Measurements from ENCODE around the gene HHATL. TPM values are rescaled to one million over a fixed set of nuclear protein-coding genes. Genes with fewer than 3 reads are reported as not detected.

The HHATL gene
- total RNA-seq, 2 donors from 2014 or later: not detected

GRCh38 chr3:42742259-42742658 lies 39.7 kb upstream of the HHATL start:
- no peak for ATAC-seq (replicated peaks in 1 of 2)
- no peaks in the 10 kb centered on the region for H3K27me3 Mint-ChIP-seq (ENCODE audit: low read depth)
- H3K4me3 Mint-ChIP-seq: no peak overlapping the region
- no peak overlapping the region for H3K27ac Mint-ChIP-seq
- H3K4me1 Mint-ChIP-seq (ENCODE audit: low read depth): no peaks in the 10 kb centered on the region
- H3K9me3 Mint-ChIP-seq: no peaks in the 10 kb centered on the region
- peaks cover 0 to 3% of the 10 kb centered on the region in 2 donors for H3K36me3 Mint-ChIP-seq (ENCODE audit: insufficient read depth in 2 of 2)
- DNase-seq: no peak

GRCh38 chr3:42741796-42742195 lies 39.2 kb upstream of the HHATL start:
- ATAC-seq (replicated peaks in 1 of 2): no peak
- Mint-ChIP-seq H3K4me3 (no peak overlapping the region), H3K4me1 (ENCODE audit: low read depth) (no peaks in the 10 kb centered on the region), H3K27me3 (ENCODE audit: low read depth) (no peaks in the 10 kb centered on the region), H3K36me3 (ENCODE audit: insufficient read depth in 2 of 2) (peaks cover 0 to 3% of the 10 kb centered on the region in 2 donors), H3K27ac (no peak overlapping the region), H3K9me3 (no peaks in the 10 kb centered on the region)
- DNase-seq: no peak

GRCh38 chr3:42739401-42740158 lies 37.0 kb upstream of the HHATL start:
- Mint-ChIP-seq H3K9me3 (no peaks in the 10 kb centered on the region), H3K27ac (no peak overlapping the region), H3K36me3 (ENCODE audit: insufficient read depth in 2 of 2) (peaks cover 0 to 3% of the 10 kb centered on the region in 2 donors), H3K4me3 (no peak overlapping the region), H3K4me1 (ENCODE audit: low read depth) (no peaks in the 10 kb centered on the region), H3K27me3 (ENCODE audit: low read depth) (no peaks in the 10 kb centered on the region)
- ATAC-seq (replicated peaks in 1 of 2) (no peak), DNase-seq (no peak)

- Mint-ChIP-seq H3K27ac (no peak overlapping the region), H3K4me3 (no peak overlapping the region), H3K36me3 (ENCODE audit: insufficient read depth in 2 of 2) (peaks cover 0 to 3% of the 10 kb centered on the region in 2 donors), H3K4me1 (ENCODE audit: low read depth) (no peaks in the 10 kb centered on the region), H3K9me3 (no peaks in the 10 kb centered on the region), H3K27me3 (ENCODE audit: low read depth) (no peaks in the 10 kb centered on the region)
- DNase-seq: no peak
- ATAC-seq (replicated peaks in 1 of 2): no peak
Observed at GRCh38 chr3:42736531-42736930, 33.9 kb upstream of the HHATL start.

- Mint-ChIP-seq H3K27me3 (ENCODE audit: low read depth) (no peaks in the 10 kb centered on the region), H3K36me3 (ENCODE audit: insufficient read depth in 2 of 2) (peaks cover 0 to 3% of the 10 kb centered on the region in 2 donors), H3K27ac (no peak overlapping the region), H3K9me3 (no peaks in the 10 kb centered on the region), H3K4me1 (ENCODE audit: low read depth) (no peaks in the 10 kb centered on the region), H3K4me3 (no peak overlapping the region)
- no peak for DNase-seq
- ATAC-seq (replicated peaks in 1 of 2): no peak
Observed at GRCh38 chr3:42736081-42736480, 33.5 kb upstream of the HHATL start.

GRCh38 chr3:42735615-42736014 lies 33.0 kb upstream of the HHATL start:
- H3K36me3 Mint-ChIP-seq (ENCODE audit: insufficient read depth in 2 of 2): peaks cover 0 to 3% of the 10 kb centered on the region in 2 donors
- no peak overlapping the region for H3K27ac Mint-ChIP-seq
- no peaks in the 10 kb centered on the region for H3K4me1 Mint-ChIP-seq (ENCODE audit: low read depth)
- DNase-seq: no peak
- ATAC-seq (replicated peaks in 1 of 2): no peak
- no peaks in the 10 kb centered on the region for H3K9me3 Mint-ChIP-seq
- H3K27me3 Mint-ChIP-seq (ENCODE audit: low read depth): no peaks in the 10 kb centered on the region
- no peak overlapping the region for H3K4me3 Mint-ChIP-seq

- no peak for ATAC-seq (replicated peaks in 1 of 2)
- DNase-seq: no peak
Observed at GRCh38 chr3:42735019-42735418, 32.4 kb upstream of the HHATL start.

GRCh38 chr3:42734263-42734860 lies 31.8 kb upstream of the HHATL start:
- no peak for ATAC-seq (replicated peaks in 1 of 2)
- Mint-ChIP-seq H3K9me3 (no peaks in the 10 kb centered on the region), H3K4me1 (ENCODE audit: low read depth) (no peaks in the 10 kb centered on the region), H3K27ac (no peak overlapping the region), H3K4me3 (no peak overlapping the region), H3K36me3 (ENCODE audit: insufficient read depth in 2 of 2) (peaks cover 0 to 3% of the 10 kb centered on the region in 2 donors), H3K27me3 (ENCODE audit: low read depth) (no peaks in the 10 kb centered on the region)
- no peak for DNase-seq

More at GRCh38 chr3:42735019-42735418, 32.4 kb upstream of the HHATL start:
- Mint-ChIP-seq H3K4me1 (ENCODE audit: low read depth) (no peaks in the 10 kb centered on the region), H3K9me3 (no peaks in the 10 kb centered on the region), H3K36me3 (ENCODE audit: insufficient read depth in 2 of 2) (peaks cover 0 to 3% of the 10 kb centered on the region in 2 donors), H3K27me3 (ENCODE audit: low read depth) (no peaks in the 10 kb centered on the region), H3K27ac (no peak overlapping the region), H3K4me3 (no peak overlapping the region)

GRCh38 chr3:42733501-42734262 lies 31.1 kb upstream of the HHATL start:
- DNase-seq (no peak), ATAC-seq (replicated peaks in 1 of 2) (no peak)
- H3K4me3 Mint-ChIP-seq: no peak overlapping the region
- no peaks in the 10 kb centered on the region for H3K27me3 Mint-ChIP-seq (ENCODE audit: low read depth)
- no peaks in the 10 kb centered on the region for H3K9me3 Mint-ChIP-seq
- no peaks in the 10 kb centered on the region for H3K4me1 Mint-ChIP-seq (ENCODE audit: low read depth)
- H3K27ac Mint-ChIP-seq: no peak overlapping the region
- peaks cover 0 to 3% of the 10 kb centered on the region in 2 donors for H3K36me3 Mint-ChIP-seq (ENCODE audit: insufficient read depth in 2 of 2)

- Mint-ChIP-seq H3K4me1 (ENCODE audit: low read depth) (no peaks in the 10 kb centered on the region), H3K27me3 (ENCODE audit: low read depth) (no peaks in the 10 kb centered on the region), H3K36me3 (ENCODE audit: insufficient read depth in 2 of 2) (no peaks in the 10 kb centered on the region), H3K9me3 (no peaks in the 10 kb centered on the region), H3K27ac (no peak overlapping the region), H3K4me3 (no peak overlapping the region)
- DNase-seq (no peak), ATAC-seq (replicated peaks in 1 of 2) (no peak)
Observed at GRCh38 chr3:42732829-42733459, 30.3 kb upstream of the HHATL start.

GRCh38 chr3:42732196-42732828 lies 29.7 kb upstream of the HHATL start:
- ATAC-seq (replicated peaks in 1 of 2): no peak
- no peak overlapping the region for H3K27ac Mint-ChIP-seq
- H3K27me3 Mint-ChIP-seq (ENCODE audit: low read depth): no peaks in the 10 kb centered on the region
- no peaks in the 10 kb centered on the region for H3K4me1 Mint-ChIP-seq (ENCODE audit: low read depth)
- no peak overlapping the region for H3K4me3 Mint-ChIP-seq
- H3K36me3 Mint-ChIP-seq (ENCODE audit: insufficient read depth in 2 of 2): no peaks in the 10 kb centered on the region
- H3K9me3 Mint-ChIP-seq: no peaks in the 10 kb centered on the region
- no peak for DNase-seq

- Mint-ChIP-seq H3K27ac (no peak overlapping the region), H3K4me3 (no peak overlapping the region)
- no peak for ATAC-seq (replicated peaks in 1 of 2)
Observed at GRCh38 chr3:42731476-42732195, 29.0 kb upstream of the HHATL start.

More at GRCh38 chr3:42731476-42732195, 29.0 kb upstream of the HHATL start:
- no peaks in the 10 kb centered on the region for H3K36me3 Mint-ChIP-seq (ENCODE audit: insufficient read depth in 2 of 2)
- H3K4me1 Mint-ChIP-seq (ENCODE audit: low read depth): no peaks in the 10 kb centered on the region
- no peaks in the 10 kb centered on the region for H3K9me3 Mint-ChIP-seq
- H3K27me3 Mint-ChIP-seq (ENCODE audit: low read depth): no peaks in the 10 kb centered on the region
- DNase-seq: no peak

Data from activated T-cell treated with anti-CD3 and anti-CD28 coated beads, Interleukin-2, amount 50 U/mL, for 72 hours (primary cell).